HCT116 (cell line): ENCODE data around the gene ANKRD13D. TPM values are rescaled to one million over a fixed set of nuclear protein-coding genes. Genes with fewer than 3 reads are reported as not detected.

Experiments
- ATAC-seq: fragments of 200-7000 bp; cut with Tn5 transposase; 2 replicates; pipeline ENCODE4 v1.9.1; 2020; ENCODE audit warnings: mild to moderate bottlenecking, moderate library complexity
- BruUV-seq: library from RNA; stranded (reverse); fragments of 400-500 nt; replicated peaks from 2 replicates; lab custom pipeline; 2021; lab: Mats Ljungman, UMichigan
- CTCF ChIA-PET: fragments of 300-600 bp; sonication (Branson Sonifier 250); formaldehyde crosslinking; loops from one replicate; lab custom pipeline; 2021; ENCODE audit warnings: antibody characterized with exemption; lab: Charles Lee
- POLR2A ChIA-PET: fragments of 300-600, 350-600 bp; sonication (Branson Sonifier 250); formaldehyde crosslinking; loops from one replicate; lab custom pipeline; 2021; ENCODE audit warnings: antibody characterized with exemption; lab: Charles Lee
- RAD21 ChIA-PET, 2 experiments: fragments of 300-600 bp; sonication (Branson Sonifier 250); formaldehyde crosslinking; loops; one replicate each; lab custom pipeline; 2023; ENCODE audit warnings: low total read pairs in 2 of 2; ENCODE audit not compliant: uncharacterized antibody in 2 of 2, unreplicated experiment in 2 of 2, low non-redundant PET in 1 of 2; lab: Charles Lee
- DNase-seq: peaks from one replicate; pipeline ENCODE4 v3.0.0-alpha.2; 2010; ENCODE audit warnings: low read depth, low spot score
- H2AFZ ChIP-seq: fragments of 200-600 bp; shearing (Covaris generic), sonication (generic); 2 replicates; pipeline ENCODE4 v1.6.1; 2017; ENCODE audit warnings: low read depth, mixed run types, mixed read lengths, antibody characterized with exemption, low read length; ENCODE audit not compliant: poor library complexity, severe bottlenecking
- H3K27ac ChIP-seq: 2 replicates; pipeline ENCODE4 v1.5.1; 2012; ENCODE audit warnings: low read depth, low read length
- H3K27me3 ChIP-seq: fragments of 200-600 bp; sonication (generic); 2 replicates; pipeline ENCODE4 v1.6.1; 2016; ENCODE audit warnings: mixed run types, low read length, mixed read lengths; ENCODE audit not compliant: insufficient read depth
- H3K36me3 ChIP-seq, 2 experiments: fragments of 200-500 bp in 1 of 2; fragments of 200-600 bp in 1 of 2; sonication (Bioruptor generic) in 1 of 2; sonication (generic) in 1 of 2; 2 replicates each; pipeline versions ENCODE4 v1.5.1 to v1.6.1; 2014 to 2016; ENCODE audit warnings: low read length in 2 of 2, inconsistent platforms in 1 of 2, mixed read lengths in 1 of 2, mixed run types in 1 of 2; ENCODE audit not compliant: insufficient read depth in 2 of 2, control insufficient read depth in 1 of 2
- H3K4me1 ChIP-seq, 2 experiments: fragments of 200-600 bp in 1 of 2; sonication (generic) in 1 of 2; 2 replicates each; pipeline versions ENCODE4 v1.5.1 to v1.6.1; 2012 to 2017; ENCODE audit warnings: low read length in 2 of 2, inconsistent platforms in 1 of 2, mild to moderate bottlenecking in 1 of 2, mixed read lengths in 1 of 2, mixed run types in 1 of 2, moderate library complexity in 1 of 2; ENCODE audit not compliant: insufficient read depth in 2 of 2, control insufficient read depth in 1 of 2
- H3K4me2 ChIP-seq: fragments of 200-600 bp; sonication (generic); 2 replicates; pipeline ENCODE4 v1.6.1; 2017; ENCODE audit warnings: mixed run types, low read length, mixed read lengths
- H3K4me3 ChIP-seq, 2 experiments: fragments of 200-600 bp in 1 of 2; sonication (generic) in 1 of 2; replicated peaks in 1 of 2; 2 replicates each; pipeline ENCODE4 v1.5.1; 2011 to 2016; ENCODE audit warnings: low read length in 2 of 2, control low read depth in 1 of 2, low read depth in 1 of 2, mild to moderate bottlenecking in 1 of 2, mixed read lengths in 1 of 2, mixed run types in 1 of 2
- H3K79me2 ChIP-seq: fragments of 200-600 bp; sonication (generic); 2 replicates; pipeline ENCODE4 v1.6.1; 2017; ENCODE audit warnings: mild to moderate bottlenecking, mixed run types, low read length, moderate library complexity, mixed read lengths; ENCODE audit not compliant: insufficient read depth
- H3K9ac ChIP-seq: fragments of 200-600 bp; sonication (generic); 2 replicates; pipeline ENCODE4 v1.6.1; 2016; ENCODE audit warnings: low read length, mixed read lengths
- H3K9me2 ChIP-seq: fragments of 200-600 bp; sonication (generic), shearing (Covaris generic); 2 replicates; pipeline ENCODE4 v1.6.1; 2017; ENCODE audit warnings: mixed run types, mild to moderate bottlenecking, moderate library complexity; ENCODE audit not compliant: insufficient read depth
- H3K9me3 ChIP-seq, 2 experiments: fragments of 200-500 bp in 1 of 2; fragments of 200-600 bp in 1 of 2; sonication (Bioruptor generic) in 1 of 2; sonication (generic) in 1 of 2; 2 replicates each; pipeline ENCODE4 v1.6.1; 2014 to 2017; ENCODE audit warnings: low read length in 2 of 2, mixed read lengths in 2 of 2, inconsistent platforms in 1 of 2, low read depth in 1 of 2, mild to moderate bottlenecking in 1 of 2, mixed run types in 1 of 2, moderate library complexity in 1 of 2; ENCODE audit not compliant: control insufficient read depth in 1 of 2, insufficient read depth in 1 of 2
- H4K20me1 ChIP-seq: fragments of 200-600 bp; sonication (generic), shearing (Covaris generic); 2 replicates; pipeline ENCODE4 v1.6.1; 2017; ENCODE audit warnings: mixed run types, mild to moderate bottlenecking, moderate library complexity; ENCODE audit not compliant: insufficient read depth
- CEBPB ChIP-seq: IDR thresholded peaks from 2 replicates; pipeline ENCODE4 v1.6.1; 2012; ENCODE audit warnings: low read depth
- EGR1 ChIP-seq: IDR thresholded peaks from 2 replicates; pipeline ENCODE4 v1.6.1; 2012; ENCODE audit warnings: low read depth
- EZH2 ChIP-seq: fragments of 200-600 bp; sonication (generic); IDR thresholded peaks from 2 replicates; pipeline ENCODE4 v1.6.1; 2017; ENCODE audit warnings: antibody characterized with exemption, mixed run types
- EZH2phosphoT487 ChIP-seq: fragments of 200-600 bp; IDR thresholded peaks from 2 replicates; pipeline ENCODE4 v1.6.1; 2018; ENCODE audit warnings: antibody characterized with exemption, borderline replicate concordance
- POLR2A ChIP-seq: IDR thresholded peaks from 2 replicates; pipeline ENCODE4 v1.7.0; 2011; ENCODE audit warnings: borderline replicate concordance; ENCODE audit not compliant: insufficient read depth, insufficient read length; ENCODE audit errors: extremely low read depth
- POLR2AphosphoS5 ChIP-seq: IDR thresholded peaks from 2 replicates; pipeline ENCODE4 v1.6.1; 2011; ENCODE audit warnings: mild to moderate bottlenecking, low read depth, low read length, moderate library complexity
- RAD21 ChIP-seq: IDR thresholded peaks from 2 replicates; pipeline ENCODE4 v1.6.1; 2012; ENCODE audit warnings: low read depth, mild to moderate bottlenecking
- SRF ChIP-seq: IDR thresholded peaks from 2 replicates; pipeline ENCODE4 v1.6.1; 2012; ENCODE audit warnings: low read depth
- YY1 ChIP-seq: IDR thresholded peaks from 2 replicates; pipeline ENCODE4 v1.6.1; 2011; ENCODE audit warnings: low read length, low read depth, moderate library complexity, mild to moderate bottlenecking; ENCODE audit not compliant: insufficient replicate concordance; ENCODE audit errors: extremely low read depth
- ZFX ChIP-seq: fragments of 450-650 bp; IDR thresholded peaks from 2 replicates; pipeline ENCODE4 v1.6.1; 2017
- ZNF274 ChIP-seq: fragments of 200-500 bp; sonication (Bioruptor generic); IDR thresholded peaks from 2 replicates; pipeline ENCODE4 v1.6.1; 2014; ENCODE audit warnings: mild to moderate bottlenecking, low read depth, low read length, inconsistent platforms
- intact Hi-C: fragments of 100-400 bp; cut with micrococcal nuclease; formaldehyde crosslinking; loops from 2 replicates; pipeline ENCODE4 v1.10.0; 2022
- total RNA-seq: library from RNA; stranded (reverse); gene quantifications from one replicate; pipeline ENCODE4 v1.2.1, GENCODE V29; 2021; ENCODE audit not compliant: unreplicated experiment
- TF ChIP-seq, protein P1 (sequence below): IDR thresholded peaks from 2 replicates; pipeline ENCODE4 v1.6.1; 2012
- TF ChIP-seq, protein P2 (sequence below): IDR thresholded peaks from 2 replicates; pipeline ENCODE4 v1.6.1; 2011; ENCODE audit warnings: mild to moderate bottlenecking, low read length, moderate library complexity; ENCODE audit not compliant: insufficient replicate concordance; ENCODE audit errors: extremely low read depth

The ANKRD13D gene
- total RNA-seq, 1 experiment from 2014 or later: 61.1 TPM

DNA sequence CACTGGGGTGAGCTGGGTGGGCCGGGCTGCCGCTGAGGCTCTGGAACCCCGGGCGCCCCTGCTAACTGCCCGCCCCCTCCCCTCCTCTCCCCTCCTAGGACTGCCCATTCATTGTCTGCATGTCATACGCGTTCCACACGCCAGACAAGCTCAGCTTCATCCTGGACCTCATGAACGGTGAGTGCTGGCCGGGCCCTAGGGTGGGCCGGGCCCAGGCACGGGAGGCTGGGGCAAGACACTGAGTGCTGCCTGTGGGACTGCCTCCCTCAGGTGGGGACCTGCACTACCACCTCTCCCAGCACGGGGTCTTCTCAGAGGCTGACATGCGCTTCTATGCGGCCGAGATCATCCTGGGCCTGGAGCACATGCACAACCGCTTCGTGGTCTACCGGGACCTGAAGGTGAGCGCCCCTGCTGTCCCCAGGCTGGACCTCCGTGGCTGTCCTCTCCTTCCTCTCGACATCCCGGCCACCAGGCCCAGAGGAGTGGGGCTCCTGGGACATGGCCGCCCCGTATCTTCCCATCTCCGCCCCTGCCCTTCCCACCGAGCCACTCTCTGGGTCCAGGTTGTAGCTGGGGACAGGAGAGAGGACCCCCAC, 7.5 kb upstream of the ANKRD13D start:
- Histone ChIP-seq H3K4me2 (no peak overlapping the region), H3K36me3 (peaks cover 27 to 49% of the 10 kb centered on the region in 2 experiments), H3K4me3 (no peak overlapping the region), H3K79me2 (peaks cover 18% of the 10 kb centered on the region), H4K20me1 (no peaks in the 10 kb centered on the region), H3K9ac (no peak overlapping the region), H3K27me3 (no peaks in the 10 kb centered on the region), H3K27ac (no peak overlapping the region), H3K4me1 (peaks cover 4 to 12% of the 10 kb centered on the region in 2 experiments), H2AFZ (no peak overlapping the region), H3K9me3 (no peaks in the 10 kb centered on the region), H3K9me2 (no peaks in the 10 kb centered on the region)
- ChIA-PET CTCF (no interaction called here), RAD21 (interaction anchor here in 1 of 2 experiments (0.6 kb wide), 1 partner anchor 22 kb away, joined by 3 read pairs; the partner anchor contains the start of gene SSH3), POLR2A (interaction anchor here (0.6 kb wide), 1 partner anchor 100 kb away, joined by 3 read pairs; no protein-coding TSS in a partner anchor)
- DNase-seq (no peak), ATAC-seq (no peak)
- BruUV-seq: no TSS peak
- TF ChIP-seq SRF: no peak
- no peak for TF ChIP-seq EZH2
- no peak for TF ChIP-seq EGR1
- no peak for TF ChIP-seq CEBPB
- TF ChIP-seq POLR2AphosphoS5: no peak
- TF ChIP-seq POLR2A: no peak
- TF ChIP-seq RAD21: no peak
- no peak for TF ChIP-seq EZH2phosphoT487
- no peak for TF ChIP-seq YY1
- TF ChIP-seq, protein P1, sequence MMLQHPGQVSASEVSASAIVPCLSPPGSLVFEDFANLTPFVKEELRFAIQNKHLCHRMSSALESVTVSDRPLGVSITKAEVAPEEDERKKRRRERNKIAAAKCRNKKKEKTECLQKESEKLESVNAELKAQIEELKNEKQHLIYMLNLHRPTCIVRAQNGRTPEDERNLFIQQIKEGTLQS: no peak
- no peak for TF ChIP-seq ZFX
- TF ChIP-seq ZNF274: no peak
- TF ChIP-seq, protein P2, sequence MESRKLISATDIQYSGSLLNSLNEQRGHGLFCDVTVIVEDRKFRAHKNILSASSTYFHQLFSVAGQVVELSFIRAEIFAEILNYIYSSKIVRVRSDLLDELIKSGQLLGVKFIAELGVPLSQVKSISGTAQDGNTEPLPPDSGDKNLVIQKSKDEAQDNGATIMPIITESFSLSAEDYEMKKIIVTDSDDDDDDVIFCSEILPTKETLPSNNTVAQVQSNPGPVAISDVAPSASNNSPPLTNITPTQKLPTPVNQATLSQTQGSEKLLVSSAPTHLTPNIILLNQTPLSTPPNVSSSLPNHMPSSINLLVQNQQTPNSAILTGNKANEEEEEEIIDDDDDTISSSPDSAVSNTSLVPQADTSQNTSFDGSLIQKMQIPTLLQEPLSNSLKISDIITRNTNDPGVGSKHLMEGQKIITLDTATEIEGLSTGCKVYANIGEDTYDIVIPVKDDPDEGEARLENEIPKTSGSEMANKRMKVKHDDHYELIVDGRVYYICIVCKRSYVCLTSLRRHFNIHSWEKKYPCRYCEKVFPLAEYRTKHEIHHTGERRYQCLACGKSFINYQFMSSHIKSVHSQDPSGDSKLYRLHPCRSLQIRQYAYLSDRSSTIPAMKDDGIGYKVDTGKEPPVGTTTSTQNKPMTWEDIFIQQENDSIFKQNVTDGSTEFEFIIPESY: no peak
- intact Hi-C loops: no loop called here
